ENCODE results near the gene E2F7.

DNA sequence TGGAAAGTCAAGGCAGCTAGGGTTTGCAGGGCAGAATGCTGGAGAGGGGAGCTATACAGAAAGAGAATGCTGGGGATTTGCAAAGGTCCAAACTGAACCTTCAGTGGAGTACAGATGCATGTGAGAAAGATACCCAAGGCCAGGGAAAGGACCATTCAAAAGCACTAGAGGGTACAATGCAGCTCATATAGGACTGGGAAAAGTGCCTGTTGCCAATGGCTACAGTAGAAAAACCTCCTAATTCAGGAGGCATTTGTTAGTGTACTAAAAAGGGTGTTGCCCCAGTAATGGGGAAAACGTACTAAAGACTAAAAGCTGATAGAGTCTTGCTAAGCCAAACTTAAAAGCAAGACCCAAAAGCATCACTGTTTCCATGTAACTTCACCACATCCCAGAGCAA lies 30.1 kb downstream of the E2F7 start:
- TF ChIP-seq, protein P1, sequence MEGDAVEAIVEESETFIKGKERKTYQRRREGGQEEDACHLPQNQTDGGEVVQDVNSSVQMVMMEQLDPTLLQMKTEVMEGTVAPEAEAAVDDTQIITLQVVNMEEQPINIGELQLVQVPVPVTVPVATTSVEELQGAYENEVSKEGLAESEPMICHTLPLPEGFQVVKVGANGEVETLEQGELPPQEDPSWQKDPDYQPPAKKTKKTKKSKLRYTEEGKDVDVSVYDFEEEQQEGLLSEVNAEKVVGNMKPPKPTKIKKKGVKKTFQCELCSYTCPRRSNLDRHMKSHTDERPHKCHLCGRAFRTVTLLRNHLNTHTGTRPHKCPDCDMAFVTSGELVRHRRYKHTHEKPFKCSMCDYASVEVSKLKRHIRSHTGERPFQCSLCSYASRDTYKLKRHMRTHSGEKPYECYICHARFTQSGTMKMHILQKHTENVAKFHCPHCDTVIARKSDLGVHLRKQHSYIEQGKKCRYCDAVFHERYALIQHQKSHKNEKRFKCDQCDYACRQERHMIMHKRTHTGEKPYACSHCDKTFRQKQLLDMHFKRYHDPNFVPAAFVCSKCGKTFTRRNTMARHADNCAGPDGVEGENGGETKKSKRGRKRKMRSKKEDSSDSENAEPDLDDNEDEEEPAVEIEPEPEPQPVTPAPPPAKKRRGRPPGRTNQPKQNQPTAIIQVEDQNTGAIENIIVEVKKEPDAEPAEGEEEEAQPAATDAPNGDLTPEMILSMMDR (IDR thresholded peaks at IDR 0.05; ENCODE audit: poor library complexity, severe bottlenecking), result no peak
- TF ChIP-seq EZH2 (IDR thresholded peaks at IDR 0.05; ENCODE audit: borderline replicate concordance, insufficient read depth, low read length, poor library complexity, severe bottlenecking), result no peak
- TF ChIP-seq POLR2AphosphoS5 (IDR thresholded peaks at IDR 0.05), result no peak
- TF ChIP-seq TAF1 (IDR thresholded peaks at IDR 0.05; ENCODE audit: low read depth), result no peak
- TF ChIP-seq MXI1 (conservative IDR thresholded peaks at IDR 0.05; ENCODE audit: poor library complexity, severe bottlenecking), result no peak
- no peak for TF ChIP-seq RAD21 (conservative IDR thresholded peaks at IDR 0.05)

All from neural cell (in vitro differentiated cells).